Sigmoid colon (tissue), 4 donors: Measurements from ENCODE around the gene WDR4.

Experiments
- POLR2AphosphoS5 ChIP-seq, 4 donors: sonication (generic); formaldehyde crosslinking; IDR thresholded peaks; one replicate each; pipeline ENCODE4 v1.6.1; 2017; ENCODE audit warnings: antibody characterized with exemption in 4 of 4
- TF ChIP-seq, protein P1 (sequence below), 4 experiments: fragments of 450-650 bp in 3 of 4; fragments of 200-600 bp in 1 of 4; IDR thresholded peaks; one replicate each; pipeline ENCODE4 v1.5.1; 2016 to 2019; ENCODE audit warnings: antibody characterized with exemption in 4 of 4, mild to moderate bottlenecking in 3 of 4, moderate library complexity in 2 of 4

DNA sequence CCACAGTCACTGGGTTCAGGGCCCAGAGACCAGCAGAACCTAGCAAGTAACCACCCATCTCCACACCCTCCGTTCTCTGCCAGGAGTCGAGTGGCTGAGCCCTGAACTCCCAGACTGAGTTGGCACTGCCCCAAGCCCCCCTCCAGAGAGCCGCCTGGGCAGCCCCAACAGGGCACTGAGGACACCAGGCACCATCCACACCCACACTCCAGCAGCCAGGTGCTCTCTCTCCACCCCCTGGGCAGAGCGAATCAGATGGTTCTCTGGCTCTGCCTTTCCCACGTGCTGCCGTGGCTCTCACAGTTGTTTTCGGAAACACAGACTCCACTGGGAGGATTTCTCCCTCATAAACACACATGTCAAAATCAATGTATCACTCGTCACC, 13.6 kb downstream of the WDR4 start:
- TF ChIP-seq, protein P1, sequence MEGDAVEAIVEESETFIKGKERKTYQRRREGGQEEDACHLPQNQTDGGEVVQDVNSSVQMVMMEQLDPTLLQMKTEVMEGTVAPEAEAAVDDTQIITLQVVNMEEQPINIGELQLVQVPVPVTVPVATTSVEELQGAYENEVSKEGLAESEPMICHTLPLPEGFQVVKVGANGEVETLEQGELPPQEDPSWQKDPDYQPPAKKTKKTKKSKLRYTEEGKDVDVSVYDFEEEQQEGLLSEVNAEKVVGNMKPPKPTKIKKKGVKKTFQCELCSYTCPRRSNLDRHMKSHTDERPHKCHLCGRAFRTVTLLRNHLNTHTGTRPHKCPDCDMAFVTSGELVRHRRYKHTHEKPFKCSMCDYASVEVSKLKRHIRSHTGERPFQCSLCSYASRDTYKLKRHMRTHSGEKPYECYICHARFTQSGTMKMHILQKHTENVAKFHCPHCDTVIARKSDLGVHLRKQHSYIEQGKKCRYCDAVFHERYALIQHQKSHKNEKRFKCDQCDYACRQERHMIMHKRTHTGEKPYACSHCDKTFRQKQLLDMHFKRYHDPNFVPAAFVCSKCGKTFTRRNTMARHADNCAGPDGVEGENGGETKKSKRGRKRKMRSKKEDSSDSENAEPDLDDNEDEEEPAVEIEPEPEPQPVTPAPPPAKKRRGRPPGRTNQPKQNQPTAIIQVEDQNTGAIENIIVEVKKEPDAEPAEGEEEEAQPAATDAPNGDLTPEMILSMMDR (IDR thresholded peaks at IDR 0.05): no peak
- TF ChIP-seq POLR2AphosphoS5 (IDR thresholded peaks at IDR 0.05): no peak
